GM12878 (cell line): Measurements from ENCODE around the gene RPS5. TPM values are rescaled to one million over a fixed set of nuclear protein-coding genes. Genes with fewer than 3 reads are reported as not detected.

Experiments used
- ATAC-seq: fragments of 200-7000 bp; cut with Tn5 transposase; 3 replicates; pipeline ENCODE4 v1.9.1; 2020; ENCODE audit warnings: mild to moderate bottlenecking, moderate library complexity
- BruUV-seq: library from RNA; stranded (reverse); fragments of 400-500 nt; replicated peaks from 2 replicates; lab custom pipeline; 2021; lab: Mats Ljungman, UMichigan
- CTCF ChIA-PET: fragments of 300-600 bp; sonication (Branson Sonifier 250); formaldehyde crosslinking; extraction: SDS; loops from one replicate; lab custom pipeline; 2021; ENCODE audit warnings: inconsistent platforms; lab: Yijun Ruan, JAX
- POLR2A ChIA-PET: fragments of 350-600 bp; formaldehyde crosslinking; extraction: SDS; loops from one replicate; lab custom pipeline; 2021; ENCODE audit warnings: inconsistent platforms; lab: Charles Lee
- RAD21 ChIA-PET: fragments of 300-600 bp; sonication (Branson Sonifier 250); formaldehyde crosslinking; loops from one replicate; lab custom pipeline; 2023; ENCODE audit warnings: antibody characterized with exemption; ENCODE audit not compliant: unreplicated experiment; lab: Charles Lee
- SMC1A ChIA-PET: fragments of 300-600 bp; sonication (Branson Sonifier 250); formaldehyde crosslinking; loops from one replicate; lab custom pipeline; 2023; ENCODE audit not compliant: unreplicated experiment, uncharacterized antibody; lab: Charles Lee
- DNase-seq: peaks from one replicate; pipeline ENCODE4 v3.0.0-alpha.2; 2011; ENCODE audit warnings: low read depth, low spot score
- FAIRE-seq: peaks from 3 replicates; lab custom pipeline; 2011; peaks lifted over from hg19 to GRCh38; lab: Jason Lieb, UNC
- H2AFZ ChIP-seq: 2 replicates; pipeline ENCODE4 v1.6.0; 2011; ENCODE audit warnings: low read depth, low read length, control low read depth; ENCODE audit not compliant: control insufficient read depth
- H3K27ac ChIP-seq: 2 replicates; pipeline ENCODE4 v1.5.1; 2011; ENCODE audit warnings: control low read depth; ENCODE audit not compliant: control insufficient read depth, insufficient read depth
- H3K27me3 ChIP-seq, 2 experiments: replicated peaks in 1 of 2; 2 replicates each; pipeline versions ENCODE4 v1.6.0 to v1.6.1; 2011; ENCODE audit warnings: low read length in 1 of 2; ENCODE audit not compliant: control insufficient read depth in 2 of 2, insufficient read depth in 2 of 2
- H3K36me3 ChIP-seq, 2 experiments: 2 replicates each; pipeline ENCODE4 v1.5.1; 2011; ENCODE audit warnings: low read length in 1 of 2; ENCODE audit not compliant: control insufficient read depth in 2 of 2, insufficient read depth in 2 of 2
- H3K4me1 ChIP-seq: 2 replicates; pipeline ENCODE4 v1.6.1; 2011; ENCODE audit warnings: mild to moderate bottlenecking, low read length, moderate library complexity, mixed read lengths; ENCODE audit not compliant: control insufficient read depth, insufficient read depth
- H3K4me2 ChIP-seq: 2 replicates; pipeline ENCODE4 v1.6.0; 2011; ENCODE audit warnings: control low read depth; ENCODE audit not compliant: control insufficient read depth, insufficient read depth
- H3K4me3 ChIP-seq: fragments of 200-600 bp; sonication (generic); 2 replicates; pipeline ENCODE4 v1.5.1; 2016
- H3K79me2 ChIP-seq: 2 replicates; pipeline ENCODE4 v1.6.0; 2011; ENCODE audit warnings: low read length; ENCODE audit not compliant: control insufficient read depth, insufficient read depth
- H3K9ac ChIP-seq: 2 replicates; pipeline ENCODE4 v1.8.0; 2011; ENCODE audit warnings: low read length, control low read depth, mixed read lengths; ENCODE audit not compliant: control insufficient read depth, insufficient read depth
- H3K9me3 ChIP-seq: replicated peaks from 3 replicates; pipeline ENCODE4 v1.5.1; 2011; ENCODE audit warnings: mild to moderate bottlenecking, low read length; ENCODE audit not compliant: control insufficient read depth, insufficient read depth
- H4K20me1 ChIP-seq: 2 replicates; pipeline ENCODE4 v1.6.0; 2011; ENCODE audit not compliant: control insufficient read depth, insufficient read depth
- CREB1 ChIP-seq: IDR thresholded peaks from 2 replicates; pipeline ENCODE4 v1.6.1; 2012; ENCODE audit warnings: low read depth, mild to moderate bottlenecking, inconsistent platforms
- EED ChIP-seq: sonication (generic); IDR thresholded peaks from 2 replicates; pipeline ENCODE4 v1.6.1; 2016; ENCODE audit warnings: antibody characterized with exemption, low read depth
- EZH2 ChIP-seq: IDR thresholded peaks from 2 replicates; pipeline ENCODE4 v1.6.1; 2012; ENCODE audit warnings: low read depth, mild to moderate bottlenecking, control low read depth, inconsistent platforms, low read length, borderline replicate concordance; ENCODE audit not compliant: control insufficient read depth
- HCFC1 ChIP-seq: fragments of 150-350 bp; IDR thresholded peaks from 2 replicates; pipeline ENCODE4 v1.6.1; 2014; ENCODE audit warnings: low read length
- HDAC6 ChIP-seq: fragments of 200-600 bp; sonication (generic); IDR thresholded peaks from one replicate; pipeline ENCODE4 v1.8.0; 2017; ENCODE audit warnings: antibody characterized with exemption; ENCODE audit not compliant: unreplicated experiment
- IKZF1 ChIP-seq: fragments of 450-650 bp; conservative IDR thresholded peaks from 2 replicates; pipeline ENCODE4 v1.6.1; 2017; ENCODE audit warnings: antibody characterized with exemption, mild to moderate bottlenecking
- LARP7 ChIP-seq: fragments of 450-650 bp; IDR thresholded peaks from 2 replicates; pipeline ENCODE4 v1.6.1; 2017; ENCODE audit warnings: mild to moderate bottlenecking
- MTA2 ChIP-seq: fragments of 450-650 bp; IDR thresholded peaks from 2 replicates; pipeline ENCODE4 v1.6.1; 2016; ENCODE audit warnings: low read depth, mild to moderate bottlenecking, moderate library complexity
- NFYB ChIP-seq: IDR thresholded peaks from 2 replicates; pipeline ENCODE4 v1.6.1; 2011; ENCODE audit warnings: low read depth, mild to moderate bottlenecking, low read length, improper control_type of control experiment, moderate library complexity; ENCODE audit not compliant: insufficient read depth
- SMARCA5 ChIP-seq: fragments of 450-650 bp; IDR thresholded peaks from 2 replicates; pipeline ENCODE4 v1.6.1; 2017; ENCODE audit warnings: mild to moderate bottlenecking
- TARDBP ChIP-seq: IDR thresholded peaks from 2 replicates; pipeline ENCODE4 v1.6.1; 2016; ENCODE audit warnings: borderline replicate concordance
- YY1 ChIP-seq: IDR thresholded peaks from 2 replicates; pipeline ENCODE4 v1.6.1; 2011; ENCODE audit warnings: low read depth, mild to moderate bottlenecking, low read length
- whole genome bisulfite sequencing: methylation state at CpG from one replicate; pipeline ENCODE4 v1.1.6; 2016; ENCODE audit warnings: low lambda C conversion rate; ENCODE audit not compliant: insufficient replicate concordance, insufficient coverage; ENCODE audit errors: missing lambda C conversion rate; 5-methylcytosine and 5-hydroxymethylcytosine counted together
- in situ Hi-C: fragments of 300-500 bp; cut with MboI; formaldehyde crosslinking; loops from 9 replicates; pipeline ENCODE4 v1.14.3; 2018; ENCODE audit warnings: mixed read lengths
- intact Hi-C: fragments of 100-400 bp; cut with micrococcal nuclease; formaldehyde crosslinking; loops from one replicate; pipeline ENCODE4 v1.14.2; 2022; ENCODE audit not compliant: unreplicated experiment
- polyA plus RNA-seq, 11 experiments: library from polyadenylated mRNA; depleted of rRNA in 4 of 11; unstranded in 6 of 11; stranded (reverse) in 5 of 11; fragments of >200 nt; fragmentation: Nextera tagmentation in 4 of 11; fragmentation: Illumina TruSeq in 1 of 11; extraction: Ambion mirVana in 4 of 11; extraction: Trizol in 1 of 11; gene quantifications; 1 replicate in 1 of 11; 2 replicates in 10 of 11; pipeline versions ENCODE4 v1.2.1 to v1.2.3, GENCODE V29; 2011 to 2016; ENCODE audit warnings: inconsistent platforms in 2 of 11, missing spikeins in 2 of 11, low read depth in 1 of 11
- total RNA-seq, 4 experiments: library from RNA; depleted of rRNA in 3 of 4; stranded (reverse); fragments of >200 nt in 3 of 4; fragmentation: Illumina TruSeq in 1 of 4; extraction: Trizol in 1 of 4; gene quantifications; 2 replicates each; pipeline versions ENCODE4 v1.2.1 to v1.2.3, GENCODE V29; 2013 to 2021
- TF ChIP-seq, protein P1 (sequence below): fragments of 450-650 bp; IDR thresholded peaks from 2 replicates; pipeline ENCODE4 v1.6.1; 2016; ENCODE audit warnings: mild to moderate bottlenecking
- TF ChIP-seq, protein P2 (sequence below): IDR thresholded peaks from 2 replicates; pipeline ENCODE4 v1.6.1; 2011; ENCODE audit warnings: borderline replicate concordance, low read depth, mild to moderate bottlenecking, moderate library complexity, low read length; ENCODE audit not compliant: insufficient read depth, poor library complexity, severe bottlenecking
- TF ChIP-seq, protein P3 (sequence below): fragments of 450-650 bp; conservative IDR thresholded peaks from 2 replicates; pipeline ENCODE4 v1.6.1; 2017; ENCODE audit warnings: mild to moderate bottlenecking, moderate library complexity
- TF ChIP-seq, protein P4 (sequence below): IDR thresholded peaks from 2 replicates; pipeline ENCODE4 v1.6.1; 2011; ENCODE audit warnings: low read depth, low read length, improper control_type of control experiment, borderline replicate concordance

Gene RPS5
- total and polyA plus RNA-seq, 10 of the 15 experiments (the other 5 are each of a cell fraction or from before 2014, with no cell fraction given), result 1,284 to 3,652 (median 1,922) TPM

DNA sequence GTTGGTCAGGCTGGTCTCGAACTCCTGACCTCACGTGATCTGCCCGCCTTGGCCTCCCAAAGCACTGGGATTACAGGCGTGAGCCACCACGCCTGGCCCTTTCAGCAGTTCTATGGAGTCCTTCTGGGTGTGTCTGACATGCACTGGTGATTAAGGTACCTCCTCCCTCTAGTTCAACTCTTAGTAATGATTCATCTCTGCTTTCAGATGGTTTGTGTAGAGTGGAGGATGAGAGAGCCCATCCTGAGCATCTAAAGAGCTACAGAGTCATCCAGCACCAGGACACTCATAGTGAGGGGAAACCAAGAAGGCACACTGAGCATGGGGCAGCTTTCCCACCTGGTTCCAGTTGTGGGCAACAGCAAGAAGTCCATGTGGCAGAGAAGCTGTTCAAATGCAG, 29.5 kb downstream of the RPS5 start:
- Histone ChIP-seq H3K4me3 (no peak overlapping the region), H3K4me2 (no peak overlapping the region), H3K4me1 (no peaks in the 10 kb centered on the region), H3K9ac (no peak overlapping the region), H3K27me3 (no peaks in the 10 kb centered on the region), H2AFZ (no peak overlapping the region), H4K20me1 (no peaks in the 10 kb centered on the region), H3K27ac (no peak overlapping the region), H3K9me3 (peaks cover 6% of the 10 kb centered on the region), H3K36me3 (peaks cover 8 to 17% of the 10 kb centered on the region in 2 experiments), H3K79me2 (no peaks in the 10 kb centered on the region)
- no TSS peak for BruUV-seq
- FAIRE-seq (no peak), DNase-seq (no peak), ATAC-seq (no peak)
- in situ Hi-C loops, result no loop called here
- RAD21 ChIA-PET, result no interaction called here
- POLR2A ChIA-PET, result no interaction called here
- CTCF ChIA-PET, result no interaction called here
- SMC1A ChIA-PET, result interaction anchor here (0.6 kb wide), 1 partner anchor 682 kb away, joined by 4 read pairs; no protein-coding TSS in a partner anchor
- intact Hi-C loops, result no loop called here
- TF ChIP-seq SMARCA5, result no peak
- TF ChIP-seq, protein P1, sequence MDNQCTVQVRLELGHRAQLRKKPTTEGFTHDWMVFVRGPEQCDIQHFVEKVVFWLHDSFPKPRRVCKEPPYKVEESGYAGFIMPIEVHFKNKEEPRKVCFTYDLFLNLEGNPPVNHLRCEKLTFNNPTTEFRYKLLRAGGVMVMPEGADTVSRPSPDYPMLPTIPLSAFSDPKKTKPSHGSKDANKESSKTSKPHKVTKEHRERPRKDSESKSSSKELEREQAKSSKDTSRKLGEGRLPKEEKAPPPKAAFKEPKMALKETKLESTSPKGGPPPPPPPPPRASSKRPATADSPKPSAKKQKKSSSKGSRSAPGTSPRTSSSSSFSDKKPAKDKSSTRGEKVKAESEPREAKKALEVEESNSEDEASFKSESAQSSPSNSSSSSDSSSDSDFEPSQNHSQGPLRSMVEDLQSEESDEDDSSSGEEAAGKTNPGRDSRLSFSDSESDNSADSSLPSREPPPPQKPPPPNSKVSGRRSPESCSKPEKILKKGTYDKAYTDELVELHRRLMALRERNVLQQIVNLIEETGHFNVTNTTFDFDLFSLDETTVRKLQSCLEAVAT, result no peak
- TF ChIP-seq TARDBP, result no peak
- no peak for TF ChIP-seq EZH2
- no peak for TF ChIP-seq NFYB
- TF ChIP-seq MTA2, result no peak
- TF ChIP-seq HDAC6, result no peak
- no peak for TF ChIP-seq HCFC1
- TF ChIP-seq, protein P2, sequence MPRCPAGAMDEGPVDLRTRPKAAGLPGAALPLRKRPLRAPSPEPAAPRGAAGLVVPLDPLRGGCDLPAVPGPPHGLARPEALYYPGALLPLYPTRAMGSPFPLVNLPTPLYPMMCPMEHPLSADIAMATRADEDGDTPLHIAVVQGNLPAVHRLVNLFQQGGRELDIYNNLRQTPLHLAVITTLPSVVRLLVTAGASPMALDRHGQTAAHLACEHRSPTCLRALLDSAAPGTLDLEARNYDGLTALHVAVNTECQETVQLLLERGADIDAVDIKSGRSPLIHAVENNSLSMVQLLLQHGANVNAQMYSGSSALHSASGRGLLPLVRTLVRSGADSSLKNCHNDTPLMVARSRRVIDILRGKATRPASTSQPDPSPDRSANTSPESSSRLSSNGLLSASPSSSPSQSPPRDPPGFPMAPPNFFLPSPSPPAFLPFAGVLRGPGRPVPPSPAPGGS, result no peak
- no peak for TF ChIP-seq YY1
- TF ChIP-seq EED, result no peak
- TF ChIP-seq IKZF1, result no peak
- TF ChIP-seq LARP7, result no peak
- TF ChIP-seq, protein P3, sequence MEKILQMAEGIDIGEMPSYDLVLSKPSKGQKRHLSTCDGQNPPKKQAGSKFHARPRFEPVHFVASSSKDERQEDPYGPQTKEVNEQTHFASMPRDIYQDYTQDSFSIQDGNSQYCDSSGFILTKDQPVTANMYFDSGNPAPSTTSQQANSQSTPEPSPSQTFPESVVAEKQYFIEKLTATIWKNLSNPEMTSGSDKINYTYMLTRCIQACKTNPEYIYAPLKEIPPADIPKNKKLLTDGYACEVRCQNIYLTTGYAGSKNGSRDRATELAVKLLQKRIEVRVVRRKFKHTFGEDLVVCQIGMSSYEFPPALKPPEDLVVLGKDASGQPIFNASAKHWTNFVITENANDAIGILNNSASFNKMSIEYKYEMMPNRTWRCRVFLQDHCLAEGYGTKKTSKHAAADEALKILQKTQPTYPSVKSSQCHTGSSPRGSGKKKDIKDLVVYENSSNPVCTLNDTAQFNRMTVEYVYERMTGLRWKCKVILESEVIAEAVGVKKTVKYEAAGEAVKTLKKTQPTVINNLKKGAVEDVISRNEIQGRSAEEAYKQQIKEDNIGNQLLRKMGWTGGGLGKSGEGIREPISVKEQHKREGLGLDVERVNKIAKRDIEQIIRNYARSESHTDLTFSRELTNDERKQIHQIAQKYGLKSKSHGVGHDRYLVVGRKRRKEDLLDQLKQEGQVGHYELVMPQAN, result no peak
- TF ChIP-seq CREB1, result no peak
- TF ChIP-seq, protein P4, sequence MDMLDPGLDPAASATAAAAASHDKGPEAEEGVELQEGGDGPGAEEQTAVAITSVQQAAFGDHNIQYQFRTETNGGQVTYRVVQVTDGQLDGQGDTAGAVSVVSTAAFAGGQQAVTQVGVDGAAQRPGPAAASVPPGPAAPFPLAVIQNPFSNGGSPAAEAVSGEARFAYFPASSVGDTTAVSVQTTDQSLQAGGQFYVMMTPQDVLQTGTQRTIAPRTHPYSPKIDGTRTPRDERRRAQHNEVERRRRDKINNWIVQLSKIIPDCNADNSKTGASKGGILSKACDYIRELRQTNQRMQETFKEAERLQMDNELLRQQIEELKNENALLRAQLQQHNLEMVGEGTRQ, result no peak
- TF ChIP-seq, all 136 proteins: peak for 0
- 91% methylated on average over 5 of the region's 5 CpGs for WGBS
